Measurements from ENCODE around the gene CELF5. TPM values are rescaled to one million over a fixed set of nuclear protein-coding genes. Genes with fewer than 3 reads are reported as not detected.
"Not testable (repeated sequence)": the region's sequence is repeated elsewhere in the genome, so short reads cannot be mapped to it uniquely, and the experiment has no call there.

The CELF5 gene
- total and polyA plus RNA-seq, 9 donors, result 0.09 to 1.6 (median 0.69) TPM

DNA sequence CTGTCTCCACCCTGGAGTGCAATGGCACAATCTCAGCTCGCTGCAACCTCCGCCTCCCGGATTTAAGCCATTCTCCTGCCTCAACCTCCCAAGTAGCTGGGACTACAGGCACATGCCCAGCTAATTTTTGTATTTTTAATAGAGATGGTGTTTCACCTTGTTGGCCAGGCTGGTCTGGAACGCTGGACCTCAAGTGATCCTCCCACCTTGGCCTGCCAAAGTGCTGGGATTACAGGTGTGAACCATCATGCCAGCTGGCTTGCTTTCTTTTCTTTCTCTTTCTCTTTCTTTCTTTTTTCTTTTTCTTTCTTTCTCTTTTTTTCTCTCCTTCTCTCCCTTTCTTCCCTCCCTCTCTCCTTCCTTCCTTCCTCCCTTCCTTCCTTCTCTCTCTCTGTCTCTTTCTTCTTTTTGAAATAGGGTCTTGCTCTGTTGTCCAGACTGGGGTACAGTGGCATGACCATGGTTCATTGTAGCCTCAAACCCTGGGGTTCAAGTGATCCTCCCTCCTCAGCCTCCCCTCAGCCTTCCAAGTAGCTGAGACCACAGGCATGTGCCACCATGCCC, 108.6 kb downstream of the CELF5 start:
- DNase-seq, result no peak
- Histone ChIP-seq H3K27ac (ENCODE audit: low read length) (no peak overlapping the region), H3K4me3 (ENCODE audit: low read length) (no peak overlapping the region), H3K36me3 (ENCODE audit: control insufficient read depth, insufficient read depth, low read length) (no peaks in the 10 kb centered on the region), H3K4me1 (ENCODE audit: control insufficient read depth, insufficient read depth, low read length) (peaks cover 8% of the 10 kb centered on the region), H3K27me3 (ENCODE audit: control insufficient read depth, insufficient read depth, low read length) (peaks cover 25% of the 10 kb centered on the region), H3K9me3 (replicated peaks; ENCODE audit: control insufficient read depth, low read depth, low read length) (no peaks in the 10 kb centered on the region)
- WGBS (ENCODE audit: insufficient coverage), result 45% methylated on average over 2 of the region's 4 CpGs

DNA sequence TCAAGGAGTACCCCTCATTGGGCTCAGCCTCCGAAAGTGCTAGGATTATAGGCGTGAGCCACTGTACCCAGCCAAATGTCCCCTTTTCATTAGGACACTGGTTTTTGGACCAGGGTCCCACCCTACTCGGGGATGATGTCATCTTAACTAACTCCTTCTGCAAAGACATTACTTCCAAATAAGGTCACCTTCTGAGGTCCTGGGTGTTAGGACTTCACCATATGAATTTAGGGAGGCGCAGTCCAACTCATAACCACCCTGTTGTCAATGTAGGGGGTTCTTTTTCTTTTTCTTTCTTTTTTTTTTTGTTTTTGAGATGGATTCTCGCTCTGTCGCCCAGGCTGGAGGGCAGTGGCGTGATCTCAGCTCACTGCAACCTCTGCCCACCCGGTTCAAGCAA, 109.2 kb downstream of the CELF5 start:
- no peak overlapping the region for H3K4me3 ChIP-seq (ENCODE audit: low read length)
- DNase-seq, result no peak
- H3K36me3 ChIP-seq (ENCODE audit: control insufficient read depth, insufficient read depth, low read length), result no peaks in the 10 kb centered on the region
- peaks cover 8% of the 10 kb centered on the region for H3K4me1 ChIP-seq (ENCODE audit: control insufficient read depth, insufficient read depth, low read length)
- peaks cover 25% of the 10 kb centered on the region for H3K27me3 ChIP-seq (ENCODE audit: control insufficient read depth, insufficient read depth, low read length)
- H3K9me3 ChIP-seq (replicated peaks; ENCODE audit: control insufficient read depth, low read depth, low read length), result no peaks in the 10 kb centered on the region
- no peak overlapping the region for H3K27ac ChIP-seq (ENCODE audit: low read length)
- 56% methylated on average over 2 of the region's 8 CpGs for WGBS (ENCODE audit: insufficient coverage)

- no CpG with 5 or more reads among the region's 8 CpGs for WGBS (ENCODE audit: insufficient coverage)
- H3K27me3 ChIP-seq (ENCODE audit: control insufficient read depth, insufficient read depth, low read length), result peaks cover 20% of the 10 kb centered on the region
- not testable (repeated sequence) for H3K9me3 ChIP-seq (replicated peaks; ENCODE audit: control insufficient read depth, low read depth, low read length); H3K27ac ChIP-seq (ENCODE audit: low read length); H3K36me3 ChIP-seq (ENCODE audit: control insufficient read depth, insufficient read depth, low read length); DNase-seq; H3K4me3 ChIP-seq (ENCODE audit: low read length); H3K4me1 ChIP-seq (ENCODE audit: control insufficient read depth, insufficient read depth, low read length)
Measured at GRCh38 chr19:3334749-3335430, 110.4 kb downstream of the CELF5 start.

- WGBS (ENCODE audit: insufficient coverage), result 71% methylated on average over 11 of the region's 15 CpGs
- Histone ChIP-seq H3K27me3 (ENCODE audit: control insufficient read depth, insufficient read depth, low read length) (peaks cover 15% of the 10 kb centered on the region), H3K4me3 (ENCODE audit: low read length) (no peak overlapping the region), H3K36me3 (ENCODE audit: control insufficient read depth, insufficient read depth, low read length) (no peaks in the 10 kb centered on the region), H3K9me3 (replicated peaks; ENCODE audit: control insufficient read depth, low read depth, low read length) (no peaks in the 10 kb centered on the region), H3K4me1 (ENCODE audit: control insufficient read depth, insufficient read depth, low read length) (peaks cover 8% of the 10 kb centered on the region), H3K27ac (ENCODE audit: low read length) (no peak overlapping the region)
- DNase-seq, result no peak
Measured at GRCh38 chr19:3335431-3336350, 111.2 kb downstream of the CELF5 start.

- Histone ChIP-seq H3K4me3 (ENCODE audit: low read length) (no peak overlapping the region), H3K27me3 (ENCODE audit: control insufficient read depth, insufficient read depth, low read length) (peaks cover 12% of the 10 kb centered on the region), H3K4me1 (ENCODE audit: control insufficient read depth, insufficient read depth, low read length) (peaks cover 8% of the 10 kb centered on the region), H3K27ac (ENCODE audit: low read length) (no peak overlapping the region), H3K36me3 (ENCODE audit: control insufficient read depth, insufficient read depth, low read length) (no peaks in the 10 kb centered on the region), H3K9me3 (replicated peaks; ENCODE audit: control insufficient read depth, low read depth, low read length) (no peaks in the 10 kb centered on the region)
- DNase-seq, result no peak
- WGBS (ENCODE audit: insufficient coverage), result 49% methylated on average over 2 of the region's 5 CpGs
Measured at GRCh38 chr19:3336351-3336679, 111.9 kb downstream of the CELF5 start.

DNA sequence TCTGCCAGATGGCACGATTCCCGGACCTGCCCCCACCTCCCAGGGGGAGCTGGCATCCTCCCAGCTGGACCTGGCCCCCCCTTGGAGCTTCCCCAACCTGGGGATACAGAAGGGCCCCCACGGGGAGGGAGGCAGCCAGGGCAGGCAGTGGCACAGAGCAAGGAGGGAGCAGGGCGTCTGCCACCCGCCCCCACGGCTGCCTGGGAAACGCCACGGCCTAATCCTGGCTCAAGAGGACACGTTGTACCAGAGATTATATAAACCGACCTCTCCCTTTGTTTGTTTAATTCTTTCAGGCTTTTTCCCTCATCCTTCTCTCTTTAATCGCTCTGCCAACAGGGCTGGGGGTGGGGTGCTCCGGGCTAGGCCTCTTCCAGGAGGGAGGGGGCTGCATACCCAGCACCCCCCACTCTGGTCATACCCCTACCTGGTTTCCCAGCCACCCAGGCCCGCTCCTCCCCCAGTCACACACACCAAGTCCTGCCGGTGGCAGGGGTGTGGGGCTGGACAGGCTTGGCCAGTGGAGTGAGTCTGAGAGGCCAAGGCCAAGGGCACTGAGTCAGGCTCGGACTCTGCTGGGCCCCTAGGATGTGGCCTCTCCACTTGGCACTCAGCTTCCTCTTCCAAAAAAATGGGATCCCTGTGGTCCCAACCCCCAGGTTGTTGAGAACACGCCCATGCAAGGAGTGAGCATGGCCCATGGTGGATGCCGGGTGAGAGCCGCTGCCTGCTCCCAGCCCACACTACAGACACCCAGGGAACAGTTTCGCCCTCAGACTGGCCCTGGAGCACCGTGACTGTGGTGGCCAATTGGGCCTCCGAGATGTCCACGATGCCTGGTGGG, 112.4 kb downstream of the CELF5 start:
- no peak overlapping the region for H3K27ac ChIP-seq (ENCODE audit: low read length)
- 61% methylated on average over 15 of the region's 22 CpGs for WGBS (ENCODE audit: insufficient coverage)
- peaks cover 8% of the 10 kb centered on the region for H3K4me1 ChIP-seq (ENCODE audit: control insufficient read depth, insufficient read depth, low read length)
- H3K36me3 ChIP-seq (ENCODE audit: control insufficient read depth, insufficient read depth, low read length), result no peaks in the 10 kb centered on the region
- no peaks in the 10 kb centered on the region for H3K9me3 ChIP-seq (replicated peaks; ENCODE audit: control insufficient read depth, low read depth, low read length)
- no peak for DNase-seq
- H3K4me3 ChIP-seq (ENCODE audit: low read length), result no peak overlapping the region
- H3K27me3 ChIP-seq (ENCODE audit: control insufficient read depth, insufficient read depth, low read length), result peaks cover 11% of the 10 kb centered on the region

DNA sequence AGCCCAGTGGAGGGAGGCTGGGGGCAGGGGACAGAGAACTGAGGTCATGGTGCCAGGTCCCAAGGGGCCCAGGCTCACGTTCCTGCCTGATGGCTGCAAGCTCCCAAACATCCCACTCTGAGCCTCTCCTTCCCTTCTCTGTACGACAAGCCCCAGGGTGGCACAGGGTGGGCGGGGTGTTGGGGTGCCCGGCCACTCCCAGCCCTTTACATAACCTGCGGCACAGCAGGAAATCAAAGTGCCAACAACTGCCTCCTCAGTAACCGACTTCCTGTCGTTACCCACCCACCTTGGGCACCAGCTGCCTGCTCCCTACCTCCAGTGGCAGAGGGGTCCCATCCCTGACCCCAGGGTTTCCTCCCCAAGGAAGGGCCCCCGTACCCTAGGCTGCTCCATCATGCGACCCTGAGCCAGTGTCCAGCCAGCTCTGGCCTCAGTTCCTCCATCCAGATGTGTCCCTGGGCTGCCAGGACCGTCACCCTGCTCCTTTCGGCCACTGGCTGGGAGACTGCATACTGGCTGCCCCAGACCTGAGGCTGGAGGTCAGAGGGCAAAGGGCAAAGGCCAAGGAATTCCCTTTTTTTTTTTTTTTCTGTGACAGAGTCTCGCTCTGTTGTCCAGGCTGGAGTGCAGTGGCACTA, 114.2 kb downstream of the CELF5 start:
- Histone ChIP-seq H3K36me3 (ENCODE audit: control insufficient read depth, insufficient read depth, low read length) (no peaks in the 10 kb centered on the region), H3K4me3 (ENCODE audit: low read length) (no peak overlapping the region), H3K27ac (ENCODE audit: low read length) (no peak overlapping the region), H3K4me1 (ENCODE audit: control insufficient read depth, insufficient read depth, low read length) (peaks cover 8% of the 10 kb centered on the region), H3K9me3 (replicated peaks; ENCODE audit: control insufficient read depth, low read depth, low read length) (no peaks in the 10 kb centered on the region), H3K27me3 (ENCODE audit: control insufficient read depth, insufficient read depth, low read length) (peaks cover 7% of the 10 kb centered on the region)
- DNase-seq, result no peak
- WGBS (ENCODE audit: insufficient coverage), result 36% methylated on average over 9 of the region's 12 CpGs

GRCh38 chr19:3340340-3340739, 115.9 kb downstream of the CELF5 start:
- no peaks in the 10 kb centered on the region for H3K9me3 ChIP-seq (replicated peaks; ENCODE audit: control insufficient read depth, low read depth, low read length)
- no peak overlapping the region for H3K4me3 ChIP-seq (ENCODE audit: low read length)
- no peak for DNase-seq
- H3K36me3 ChIP-seq (ENCODE audit: control insufficient read depth, insufficient read depth, low read length), result no peaks in the 10 kb centered on the region
- peaks cover 8% of the 10 kb centered on the region for H3K4me1 ChIP-seq (ENCODE audit: control insufficient read depth, insufficient read depth, low read length)
- 64% methylated on average over 11 of the region's 11 CpGs for WGBS (ENCODE audit: insufficient coverage)
- peaks cover 5% of the 10 kb centered on the region for H3K27me3 ChIP-seq (ENCODE audit: control insufficient read depth, insufficient read depth, low read length)
- no peak overlapping the region for H3K27ac ChIP-seq (ENCODE audit: low read length)

- no peaks in the 10 kb centered on the region for H3K9me3 ChIP-seq (replicated peaks; ENCODE audit: control insufficient read depth, low read depth, low read length)
- no peaks in the 10 kb centered on the region for H3K27me3 ChIP-seq (ENCODE audit: control insufficient read depth, insufficient read depth, low read length)
- no peak overlapping the region for H3K27ac ChIP-seq (ENCODE audit: low read length)
- no peak overlapping the region for H3K4me3 ChIP-seq (ENCODE audit: low read length)
- WGBS (ENCODE audit: insufficient coverage), result 60% methylated on average over 5 of the region's 9 CpGs
- DNase-seq, result no peak
- H3K36me3 ChIP-seq (ENCODE audit: control insufficient read depth, insufficient read depth, low read length), result no peaks in the 10 kb centered on the region
- peaks cover 13% of the 10 kb centered on the region for H3K4me1 ChIP-seq (ENCODE audit: control insufficient read depth, insufficient read depth, low read length)
Measured at GRCh38 chr19:3342246-3342645, 117.8 kb downstream of the CELF5 start.

All from muscle of leg (tissue), 11 donors.